Transverse colon (tissue), 4 donors: ENCODE results near the gene HAGH. TPM values are rescaled to one million over a fixed set of nuclear protein-coding genes. Genes with fewer than 3 reads are reported as not detected.

ENCODE experiments used
- DNase-seq: peaks from one replicate; pipeline ENCODE4 v3.0.0-alpha.2; 2019
- H3K27ac ChIP-seq, 4 donors: fragments of 200-600 bp; sonication (generic); 2 replicates each; pipeline ENCODE4 v1.5.1; 2016 to 2018; ENCODE audit warnings: inconsistent platforms in 4 of 4
- H3K27me3 ChIP-seq: fragments of 200-600 bp; sonication (generic); 2 replicates; pipeline ENCODE4 v1.5.1; 2017; ENCODE audit warnings: inconsistent platforms
- H3K36me3 ChIP-seq, 4 donors: fragments of 200-600 bp; sonication (generic); 2 replicates each; pipeline ENCODE4 v1.5.1; 2017 to 2019; ENCODE audit warnings: inconsistent platforms in 4 of 4
- H3K4me1 ChIP-seq, 4 donors: fragments of 200-600 bp; sonication (generic); 2 replicates each; pipeline ENCODE4 v1.5.1; 2017 to 2020; ENCODE audit warnings: inconsistent platforms in 4 of 4
- H3K4me3 ChIP-seq, 4 donors: fragments of 200-600 bp; sonication (generic); 1 replicate in 1 of 4; 2 replicates in 3 of 4; pipeline versions ENCODE4 v1.5.1 to v1.6.1; 2017 to 2019; ENCODE audit warnings: inconsistent platforms in 4 of 4
- H3K9me3 ChIP-seq, 2 donors: fragments of 200-600 bp; sonication (generic); 2 replicates each; pipeline ENCODE4 v1.5.1; 2017 to 2019; ENCODE audit warnings: inconsistent platforms in 2 of 2
- CTCF ChIP-seq, 5 experiments: fragments of 200-600 bp in 3 of 5; fragments of 450-650 bp in 2 of 5; sonication (generic) in 3 of 5; IDR thresholded peaks; 1 replicate in 2 of 5; 2 replicates in 3 of 5; pipeline ENCODE4 v1.5.1; 2016 to 2017; ENCODE audit warnings: antibody characterized with exemption in 5 of 5, inconsistent platforms in 3 of 5, mild to moderate bottlenecking in 2 of 5, moderate library complexity in 1 of 5
- EP300 ChIP-seq: sonication (generic); formaldehyde crosslinking; IDR thresholded peaks from one replicate; pipeline ENCODE4 v1.6.1; 2017; ENCODE audit warnings: antibody characterized with exemption, low read depth
- POLR2A ChIP-seq: fragments of 450-650 bp; IDR thresholded peaks from one replicate; pipeline ENCODE4 v1.6.1; 2016; ENCODE audit warnings: antibody characterized with exemption, mild to moderate bottlenecking, moderate library complexity
- POLR2AphosphoS5 ChIP-seq, 3 donors: sonication (generic); formaldehyde crosslinking; IDR thresholded peaks; one replicate each; pipeline ENCODE4 v1.6.1; 2016; ENCODE audit warnings: antibody characterized with exemption in 3 of 3
- WGBS, 2 donors: methylation state at CpG; one replicate each; pipeline ENCODE4 v1.1.5; 2018; ENCODE audit warnings: low coverage in 1 of 2; 5-methylcytosine and 5-hydroxymethylcytosine counted together
- in situ Hi-C, 4 donors: fragments of 200-750 bp; cut with MboI; loops; one replicate each; pipeline versions ENCODE4 v1.15.0 to v1.15.1; 2017; ENCODE audit warnings: low sequenced_read_pairs in 3 of 4, low pct_ligation_motif_present in 1 of 4, low pct_unique_long_range_greater_than_20kb in 1 of 4
- intact Hi-C: fragments of 100-400 bp; cut with DNase I; formaldehyde crosslinking; loops from one replicate; pipeline ENCODE4 v1.15.1; 2023; ENCODE audit warnings: low total_unique reads
- total RNA-seq, 4 donors: library from RNA; depleted of rRNA; stranded (reverse); fragments of >200 nt; gene quantifications; one replicate each; pipeline ENCODE4 v1.1.0, GENCODE V29; 2016

The HAGH gene
- total RNA-seq, 4 donors from 2014 or later, result 40.6 to 403 (median 121) TPM

GRCh38 chr16:1820946-1821290, 5.7 kb downstream of the HAGH start:
- intact Hi-C loops, result no loop called here
- no peaks in the 10 kb centered on the region for H3K9me3 ChIP-seq
- no peak overlapping the region for H3K4me3 ChIP-seq
- peaks cover 9 to 15% (median 13%) of the 10 kb centered on the region in 4 donors for H3K4me1 ChIP-seq
- no peak for DNase-seq
- H3K27ac ChIP-seq, result no peak overlapping the region
- peaks cover 0 to 35% (median 3%) of the 10 kb centered on the region in 4 donors for H3K36me3 ChIP-seq
- in situ Hi-C loops, result no loop called here
- H3K27me3 ChIP-seq, result no peaks in the 10 kb centered on the region
- TF ChIP-seq CTCF (IDR thresholded peaks at IDR 0.05), result no peak
- TF ChIP-seq POLR2A, result no peak
- no peak for TF ChIP-seq EP300
- no peak for TF ChIP-seq POLR2AphosphoS5 (IDR thresholded peaks at IDR 0.05)
- 91% methylated on average over 12 of the region's 12 CpGs; no CpG with 5 or more reads in 1 of the 2 donors for WGBS, 2 donors

- Histone ChIP-seq H3K27ac (no peak overlapping the region), H3K27me3 (no peaks in the 10 kb centered on the region), H3K4me1 (peaks cover 3 to 10% (median 7%) of the 10 kb centered on the region in 4 donors), H3K36me3 (peaks cover 0 to 35% (median 3%) of the 10 kb centered on the region in 4 donors), H3K9me3 (no peaks in the 10 kb centered on the region), H3K4me3 (no peak overlapping the region)
- 89% methylated on average over 25 of the region's 25 CpGs; no CpG with 5 or more reads in 1 of the 2 donors for WGBS, 2 donors
- in situ Hi-C loops, result no loop called here
- TF ChIP-seq POLR2AphosphoS5 (IDR thresholded peaks at IDR 0.05), result no peak
- no peak for TF ChIP-seq POLR2A
- no peak for TF ChIP-seq CTCF (IDR thresholded peaks at IDR 0.05)
- no peak for TF ChIP-seq EP300
- intact Hi-C loops, result no loop called here
- DNase-seq, result no peak
Observed at GRCh38 chr16:1820096-1820945, 6.3 kb downstream of the HAGH start.

GRCh38 chr16:1819611-1820010, 7.0 kb downstream of the HAGH start:
- no peak for TF ChIP-seq CTCF (IDR thresholded peaks at IDR 0.05)
- no peak for TF ChIP-seq EP300
- TF ChIP-seq POLR2AphosphoS5 (IDR thresholded peaks at IDR 0.05), result no peak
- no peak for TF ChIP-seq POLR2A
- Histone ChIP-seq H3K36me3 (peaks cover 0 to 35% (median 3%) of the 10 kb centered on the region in 4 donors), H3K9me3 (no peaks in the 10 kb centered on the region), H3K4me3 (no peak overlapping the region), H3K27ac (no peak overlapping the region), H3K4me1 (peaks cover 0 to 3% (median 1%) of the 10 kb centered on the region in 4 donors), H3K27me3 (no peaks in the 10 kb centered on the region)
- in situ Hi-C loops, result no loop called here
- DNase-seq, result no peak
- intact Hi-C loops, result no loop called here
- WGBS, 2 donors, result 93 to 97% methylated on average over 7 to 15 of the region's 15 CpGs

GRCh38 chr16:1818873-1819525, 7.6 kb downstream of the HAGH start:
- H3K9me3 ChIP-seq, result no peaks in the 10 kb centered on the region
- intact Hi-C loops, result no loop called here
- peaks cover 0 to 35% (median 3%) of the 10 kb centered on the region in 4 donors for H3K36me3 ChIP-seq
- H3K27me3 ChIP-seq, result no peaks in the 10 kb centered on the region
- 95 to 100% methylated on average over 5 to 35 of the region's 35 CpGs for WGBS, 2 donors
- in situ Hi-C loops, result no loop called here
- H3K4me1 ChIP-seq, result peaks cover 0 to 3% (median under 1%) of the 10 kb centered on the region in 4 donors
- no peak for DNase-seq
- H3K4me3 ChIP-seq, result no peak overlapping the region
- no peak for TF ChIP-seq EP300
- TF ChIP-seq POLR2AphosphoS5 (IDR thresholded peaks at IDR 0.05), result no peak
- TF ChIP-seq CTCF (IDR thresholded peaks at IDR 0.05), result no peak
- TF ChIP-seq POLR2A, result no peak
- H3K27ac ChIP-seq, result no peak overlapping the region
